Activated CD4-positive, alpha-beta T cell treated with anti-CD3 and anti-CD28 coated beads, Interleukin-10, Interleukin-2, amounts not matched to agents 100 ng/mL and 50 ng/mL, durations not matched to agents 16 hours and 8 hours (primary cell): Measurements from ENCODE around the gene RSPH1.

ENCODE experiments used
- DNase-seq: peaks from one replicate; pipeline ENCODE4 v3.0.0-alpha.2; 2020

RSPH1 gene

DNA sequence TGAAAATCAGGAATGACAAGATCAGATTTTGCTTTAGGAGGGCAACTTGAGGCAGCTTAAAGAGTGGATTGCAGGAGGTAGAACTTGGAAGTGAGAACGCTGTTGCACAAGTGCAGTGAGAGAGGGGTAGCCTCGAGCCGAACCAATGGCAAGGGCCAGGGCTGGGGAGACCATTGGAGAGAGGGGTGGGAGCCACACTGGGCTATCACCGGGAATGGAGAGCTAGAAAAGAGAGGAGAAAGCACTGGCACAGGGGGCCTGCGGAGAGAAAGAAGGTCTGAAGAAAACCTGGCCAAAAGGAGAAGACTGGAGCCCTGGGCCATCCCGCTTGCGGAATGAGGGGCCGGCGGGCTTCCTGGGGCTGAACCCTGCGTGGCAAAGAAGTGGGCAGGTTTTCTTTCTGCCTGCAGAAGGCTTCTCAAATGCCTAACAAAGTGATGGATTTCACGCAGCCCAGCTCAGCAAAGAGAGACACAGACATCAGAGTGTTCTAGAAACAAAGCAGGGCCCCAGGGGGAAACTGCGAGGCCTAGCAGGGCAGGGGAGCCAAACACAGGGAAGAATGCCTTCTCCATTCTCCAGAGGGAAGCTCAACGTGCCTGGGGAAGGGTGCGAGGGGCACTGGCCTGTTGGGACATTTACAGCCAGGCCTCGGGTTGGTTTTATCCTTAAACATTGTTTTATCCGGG, 16.5 kb upstream of the RSPH1 start:
- no peak for DNase-seq

DNA sequence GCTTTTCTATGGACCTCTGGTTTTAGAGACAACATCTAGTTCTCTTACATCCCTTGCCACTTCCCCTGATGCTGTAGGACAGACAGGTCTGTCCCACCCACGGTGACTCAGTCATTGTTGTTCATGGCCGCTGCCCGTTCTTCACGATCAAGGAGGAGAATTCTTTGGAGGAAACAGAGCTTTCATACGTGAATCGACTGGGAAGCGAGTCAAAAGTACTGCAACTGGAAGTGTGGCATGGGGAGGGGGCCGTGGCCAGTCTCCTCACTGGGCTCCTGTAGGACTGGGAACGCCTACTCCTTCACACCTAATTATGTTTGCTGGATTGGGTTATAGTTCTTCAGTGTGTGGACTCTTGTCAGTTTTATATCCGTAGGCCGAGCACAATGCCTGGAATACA, 13.2 kb upstream of the RSPH1 start:
- DNase-seq, result no peak

GRCh38 chr21:42508371-42508770, 12.3 kb upstream of the RSPH1 start:
- DNase-seq, result no peak

GRCh38 chr21:42507418-42507817, 11.4 kb upstream of the RSPH1 start:
- no peak for DNase-seq

DNA sequence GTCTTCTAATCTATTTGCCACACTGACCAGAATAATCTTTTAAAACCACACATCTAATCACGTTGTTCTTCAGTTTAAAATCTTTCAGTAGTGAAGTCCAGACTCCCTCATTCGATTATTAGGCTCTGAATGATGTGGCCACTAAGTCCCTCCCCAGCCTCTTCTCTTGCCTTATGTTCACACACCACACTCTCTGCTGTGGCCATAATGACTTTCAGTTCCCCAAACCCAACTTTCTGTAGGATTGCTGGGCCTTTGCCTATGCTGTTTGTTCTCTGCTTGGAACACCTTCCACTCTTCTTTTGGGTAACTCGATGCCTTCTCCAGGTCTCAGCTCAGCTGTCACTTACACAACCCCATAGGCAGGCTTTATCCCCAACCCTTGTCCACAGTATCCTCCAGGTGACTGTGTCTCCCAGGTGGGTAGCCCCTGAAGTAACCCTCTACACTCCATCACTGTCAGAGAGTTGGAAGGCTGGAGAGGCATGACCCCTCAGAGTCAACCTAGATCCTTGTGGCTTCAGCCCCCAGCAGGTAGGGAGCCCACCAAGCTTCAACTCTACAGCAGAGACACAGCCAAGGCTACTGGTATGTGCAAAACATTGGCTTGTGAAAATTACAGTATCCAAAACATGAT, 9.2 kb upstream of the RSPH1 start:
- DNase-seq, result no peak

- peak; percentile 17 for DNase-seq
These were observed 7.7 kb upstream of the RSPH1 start for GRCh38 chr21:42503711-42504110.

GRCh38 chr21:42500736-42501135, 4.7 kb upstream of the RSPH1 start:
- DNase-seq, result no peak

- no peak for DNase-seq
These were observed 4.2 kb upstream of the RSPH1 start for GRCh38 chr21:42500225-42500624.

DNA sequence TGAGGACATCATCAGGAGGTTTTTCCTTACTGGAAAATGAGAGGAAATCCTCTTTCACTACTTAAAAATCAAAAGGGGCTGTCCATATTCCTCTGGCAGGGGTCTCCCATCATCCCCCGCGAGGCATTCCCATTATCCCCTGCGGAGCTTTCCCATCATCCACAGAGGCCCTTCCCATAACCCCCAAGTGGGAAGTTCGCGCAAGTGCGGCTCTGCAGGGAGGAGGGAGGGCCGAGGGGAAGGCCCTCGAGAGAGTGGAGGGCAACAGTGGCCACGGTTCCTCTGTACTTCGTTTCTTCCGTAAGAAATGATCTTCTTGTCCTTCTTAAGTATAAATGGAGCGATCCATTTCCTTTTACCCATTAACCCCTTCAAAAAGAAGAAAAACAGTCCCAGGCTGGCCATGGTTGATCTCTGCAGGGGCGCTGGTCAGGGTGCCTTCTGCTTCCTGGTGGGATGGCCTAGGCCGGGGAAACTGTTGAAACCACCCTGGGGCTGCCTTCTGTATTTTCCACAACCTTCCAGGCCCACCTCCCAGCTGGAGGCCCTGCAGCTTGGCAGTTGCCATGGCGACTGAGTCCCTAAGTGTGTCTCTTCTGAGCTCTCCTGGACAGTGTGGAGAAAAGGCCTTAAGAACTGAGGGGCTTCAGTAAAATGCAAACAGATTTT, 3.6 kb upstream of the RSPH1 start:
- DNase-seq, result no peak

GRCh38 chr21:42498012-42498411, 2.0 kb upstream of the RSPH1 start:
- no peak for DNase-seq

- no peak for DNase-seq
These were observed 797 bp upstream of the RSPH1 start for GRCh38 chr21:42496839-42497202.

- no peak for DNase-seq
These were observed 282 bp downstream of the RSPH1 start for GRCh38 chr21:42495765-42496119.

GRCh38 chr21:42495027-42495426, 997 bp downstream of the RSPH1 start:
- no peak for DNase-seq

GRCh38 chr21:42493109-42494060, 2.6 kb downstream of the RSPH1 start:
- DNase-seq, result no peak

DNA sequence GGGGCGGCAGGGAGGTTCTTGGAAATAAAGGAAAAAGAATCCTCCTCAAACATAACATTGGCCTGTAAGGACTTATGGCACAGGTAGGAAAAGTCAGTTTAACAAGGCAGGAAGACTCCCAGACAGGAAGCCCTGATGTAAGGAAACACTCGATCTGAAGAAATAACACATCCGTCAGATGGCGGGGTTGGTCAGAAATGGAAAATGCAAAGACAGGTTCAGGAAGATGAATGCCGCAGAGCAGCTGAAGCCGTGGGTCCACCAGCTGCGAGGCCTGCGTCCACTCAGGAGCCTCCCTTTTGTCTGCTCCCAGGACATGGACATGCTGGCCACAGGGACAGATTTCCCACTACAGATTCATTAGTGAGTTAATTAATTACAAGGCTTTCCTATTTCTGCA, 3.8 kb downstream of the RSPH1 start:
- no peak for DNase-seq

- no peak for DNase-seq
These were observed 4.7 kb downstream of the RSPH1 start for GRCh38 chr21:42491328-42491727.

DNA sequence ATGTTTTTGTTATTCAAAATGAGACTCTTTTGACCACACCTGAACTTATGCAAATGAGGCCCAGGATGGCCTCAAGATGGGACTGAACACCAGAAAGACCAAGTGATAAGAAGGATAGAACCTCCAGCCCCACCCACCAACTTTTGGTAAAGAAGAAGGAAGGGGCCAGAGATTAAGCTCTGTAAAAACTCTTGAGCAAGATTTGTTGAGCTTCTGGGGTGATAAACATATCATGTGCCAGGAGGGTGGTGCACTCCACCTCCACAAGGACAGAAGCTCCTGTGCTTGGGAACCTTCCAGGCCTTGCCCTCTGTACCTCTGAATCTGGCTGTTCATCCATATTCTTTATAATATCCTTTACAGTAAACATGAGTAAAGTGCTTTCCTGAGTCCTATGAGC, 5.3 kb downstream of the RSPH1 start:
- no peak for DNase-seq

DNA sequence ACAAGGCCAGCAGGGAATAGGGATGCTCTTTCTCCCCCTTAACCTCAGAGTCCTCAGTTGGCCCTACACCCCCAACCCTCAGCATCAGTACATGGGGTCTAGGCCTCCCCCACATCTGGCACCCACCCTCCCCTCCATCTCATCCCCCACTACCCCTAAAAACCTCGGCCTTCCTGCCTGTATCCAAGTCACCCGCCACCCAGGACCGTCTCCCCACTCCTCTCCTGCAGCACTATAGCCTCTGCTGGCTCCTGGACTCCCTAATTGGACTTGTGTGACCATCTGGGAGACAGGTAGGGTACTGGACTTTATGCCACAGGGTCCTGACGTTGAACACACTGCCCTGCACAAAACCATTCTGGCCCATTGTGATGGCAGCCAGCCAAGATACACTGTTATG, 6.0 kb downstream of the RSPH1 start:
- no peak for DNase-seq

- DNase-seq, result no peak
These were observed 6.9 kb downstream of the RSPH1 start for GRCh38 chr21:42489006-42489563.

DNA sequence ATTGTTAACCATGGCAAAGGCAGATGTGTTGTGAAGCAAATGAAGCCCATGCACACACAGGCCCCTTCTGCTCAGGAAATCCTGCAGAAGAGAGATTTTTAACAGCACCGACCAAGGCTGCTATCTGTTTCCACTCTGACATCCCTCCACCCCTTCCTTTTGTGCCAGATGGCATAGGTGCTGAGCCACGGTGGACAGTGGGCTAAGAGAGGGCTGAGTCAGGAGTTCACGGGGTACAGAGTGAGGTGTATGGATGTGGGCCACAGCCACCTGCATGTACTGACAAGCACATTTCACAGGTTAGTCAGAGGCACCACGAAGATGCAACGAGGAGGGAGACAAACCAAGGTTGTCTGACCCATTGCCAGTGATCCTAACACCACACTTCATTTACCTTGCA, 9.5 kb downstream of the RSPH1 start:
- DNase-seq, result no peak

DNA sequence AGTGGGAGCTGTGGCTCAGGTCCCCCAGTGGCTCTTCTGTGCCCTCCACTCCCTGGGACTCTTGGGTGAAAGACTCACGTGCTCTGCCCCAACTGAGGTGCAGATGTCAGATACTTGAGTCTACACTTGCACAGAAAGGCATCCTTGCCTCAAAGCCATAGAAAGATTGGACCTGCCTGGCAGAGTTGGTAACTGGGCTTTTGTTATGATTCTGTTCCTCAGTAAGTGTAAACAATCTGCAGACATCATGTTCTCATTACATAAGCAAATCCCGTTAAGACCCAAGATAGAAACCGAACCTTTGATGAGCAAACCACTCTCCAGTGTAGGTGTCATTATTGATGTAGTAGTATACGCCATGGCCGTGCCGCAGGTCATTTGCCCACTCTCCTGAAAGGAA, 10.0 kb downstream of the RSPH1 start:
- DNase-seq, result no peak

DNA sequence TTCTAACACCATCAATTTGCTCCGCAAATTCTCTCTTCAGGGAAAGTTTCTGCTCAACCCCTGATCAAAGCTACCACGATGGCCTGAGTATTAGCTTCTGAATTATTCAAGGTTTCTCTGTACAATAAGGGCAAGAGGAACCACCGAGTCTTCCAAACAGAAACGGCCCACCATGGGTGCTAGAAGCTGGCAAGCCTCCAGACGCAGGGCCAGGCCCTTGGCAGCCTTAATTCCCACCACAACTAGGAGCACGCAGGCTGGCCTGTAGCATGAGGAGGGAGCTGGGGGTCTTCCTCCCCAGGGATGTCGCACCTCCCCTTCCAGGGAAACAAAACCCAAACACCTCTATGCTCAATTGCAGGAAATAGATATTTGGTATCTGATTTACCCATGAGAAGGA, 11.1 kb downstream of the RSPH1 start:
- DNase-seq, result no peak

- DNase-seq, result no peak
These were observed 14.9 kb downstream of the RSPH1 start for GRCh38 chr21:42481169-42481568.
